Loucy (cell line): ENCODE results near the gene DBH.
A peak's percentile ranks its signal among the peaks of the same experiment; 100 is the strongest.

Source experiments
- H2AFZ ChIP-seq: fragments of 200-600 bp; sonication (generic); 2 replicates; pipeline ENCODE4 v1.6.0; 2016; ENCODE audit warnings: antibody characterized with exemption, mild to moderate bottlenecking, low read length, moderate library complexity
- H3F3A ChIP-seq: fragments of 200-600 bp; 2 replicates; pipeline ENCODE4 v1.6.0; 2016; ENCODE audit warnings: antibody characterized with exemption, low read depth, mild to moderate bottlenecking
- H3K27me3 ChIP-seq: fragments of 200-600 bp; sonication (generic); 2 replicates; pipeline ENCODE4 v1.6.1; 2014; ENCODE audit warnings: low read length, mild to moderate bottlenecking; ENCODE audit not compliant: insufficient read depth, poor library complexity, severe bottlenecking
- H3K36me3 ChIP-seq: fragments of 200-600 bp; sonication (generic); 2 replicates; pipeline ENCODE4 v1.6.1; 2016; ENCODE audit warnings: low read length; ENCODE audit not compliant: insufficient read depth
- H3K4me1 ChIP-seq: fragments of 200-600 bp; sonication (generic); 2 replicates; pipeline ENCODE4 v1.5.1; 2014; ENCODE audit warnings: low read length, mild to moderate bottlenecking; ENCODE audit not compliant: insufficient read depth, poor library complexity, severe bottlenecking
- H3K4me2 ChIP-seq: fragments of 200-600 bp; sonication (generic); 2 replicates; pipeline ENCODE4 v1.6.0; 2014; ENCODE audit warnings: antibody characterized with exemption, low read length, low read depth, mild to moderate bottlenecking; ENCODE audit not compliant: poor library complexity, severe bottlenecking
- H3K4me3 ChIP-seq: fragments of 200-600 bp; sonication (generic); 2 replicates; pipeline ENCODE4 v1.5.1; 2014; ENCODE audit warnings: low read length, mild to moderate bottlenecking, mixed read lengths; ENCODE audit not compliant: poor library complexity, severe bottlenecking
- H3K79me2 ChIP-seq: fragments of 200-600 bp; sonication (generic); 2 replicates; pipeline ENCODE4 v1.6.1; 2014; ENCODE audit warnings: low read length; ENCODE audit not compliant: insufficient read depth
- H3K9ac ChIP-seq: fragments of 200-600 bp; sonication (generic); 2 replicates; pipeline ENCODE4 v1.6.0; 2014; ENCODE audit warnings: mild to moderate bottlenecking, low read depth, low read length, moderate library complexity; ENCODE audit not compliant: poor library complexity, severe bottlenecking
- H3K9me2 ChIP-seq: fragments of 200-600 bp; sonication (generic); replicated peaks from 2 replicates; pipeline ENCODE4 v1.6.1; 2016; ENCODE audit warnings: low read depth, low read length, mixed read lengths
- H3K9me3 ChIP-seq: fragments of 200-600 bp; sonication (generic); 2 replicates; pipeline ENCODE4 v1.6.1; 2014; ENCODE audit warnings: mild to moderate bottlenecking, antibody characterized with exemption, low read length, low read depth; ENCODE audit not compliant: insufficient read depth
- H4K20me1 ChIP-seq: fragments of 200-600 bp; sonication (generic); 2 replicates; pipeline ENCODE4 v1.6.0; 2014; ENCODE audit warnings: antibody characterized with exemption, low read length, mild to moderate bottlenecking; ENCODE audit not compliant: insufficient read depth, poor library complexity, severe bottlenecking
- EZH2phosphoT487 ChIP-seq: fragments of 200-600 bp; IDR thresholded peaks from 2 replicates; pipeline ENCODE4 v1.6.1; 2018; ENCODE audit warnings: antibody characterized with exemption, mild to moderate bottlenecking, moderate library complexity, borderline replicate concordance
- TF ChIP-seq, protein P1 (sequence below): fragments of 200-600 bp; sonication (generic); conservative IDR thresholded peaks from 2 replicates; pipeline ENCODE4 v1.5.1; 2014; ENCODE audit warnings: mild to moderate bottlenecking, antibody characterized with exemption, low read length

The DBH gene

DNA sequence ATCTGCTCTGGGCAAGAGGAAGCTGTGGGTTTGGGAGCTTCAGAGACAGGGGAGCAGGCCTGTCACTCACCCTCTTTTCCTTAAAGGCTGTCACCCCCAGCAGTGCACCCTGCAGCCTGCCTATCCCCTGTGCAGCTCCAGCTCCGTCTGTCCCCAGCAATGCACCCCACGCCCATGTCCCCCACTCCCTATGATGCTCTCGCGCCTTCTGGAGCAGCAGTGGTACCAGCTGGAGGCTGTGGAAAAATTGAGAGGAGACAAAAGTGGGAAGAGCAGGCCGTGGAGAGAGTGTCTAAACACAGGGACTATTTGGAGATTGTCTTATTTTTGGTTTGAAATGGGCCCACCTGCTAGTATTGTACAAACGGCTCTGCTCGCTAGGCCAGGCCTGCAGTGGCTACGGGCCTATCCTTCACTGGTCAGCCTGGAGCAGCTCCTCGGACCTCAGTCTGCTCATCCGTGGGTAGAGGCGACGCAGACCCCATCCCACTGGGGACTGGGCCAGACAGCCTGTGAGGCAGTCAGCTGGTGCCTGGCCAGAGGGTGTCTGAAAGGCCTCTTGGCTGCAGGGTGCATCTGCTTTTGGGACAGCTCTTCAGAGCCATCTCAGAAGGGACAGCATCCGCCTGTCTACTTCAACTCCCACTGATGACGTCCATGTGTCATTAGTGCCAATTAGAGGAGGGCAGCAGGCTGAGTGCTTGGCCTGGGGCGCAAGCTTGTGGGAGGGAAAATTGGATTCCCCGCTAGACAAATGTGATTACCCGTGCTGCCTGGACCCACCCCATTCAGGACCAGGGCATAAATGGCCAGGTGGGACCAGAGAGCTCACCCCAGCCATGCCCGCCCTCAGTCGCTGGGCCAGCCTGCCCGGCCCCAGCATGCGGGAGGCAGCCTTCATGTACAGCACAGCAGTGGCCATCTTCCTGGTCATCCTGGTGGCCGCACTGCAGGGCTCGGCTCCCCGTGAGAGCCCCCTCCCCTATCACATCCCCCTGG is at the start of gene DBH:
TSS of gene DBH (plus strand) at position 831 of the 999 bp plus-strand sequence. CDS start at position 840, 9 bp downstream.
- Histone ChIP-seq H3K9ac (no peak within 1 kb of the TSS), H3F3A (no peaks in the 10 kb centered on the region), H4K20me1 (no peaks in the 10 kb centered on the region), H3K9me3 (no peaks in the 10 kb centered on the region), H3K36me3 (no peaks in the 10 kb centered on the region), H3K27me3 (no peaks in the 10 kb centered on the region), H3K4me2 (no peak within 1 kb of the TSS), H2AFZ (no peak within 1 kb of the TSS), H3K4me1 (peaks cover 4% of the 10 kb centered on the region), H3K9me2 (no peaks in the 10 kb centered on the region), H3K79me2 (no peaks in the 10 kb centered on the region), H3K4me3 (no peak within 1 kb of the TSS)
- TF ChIP-seq EZH2phosphoT487, result no peak
- TF ChIP-seq, protein P1, sequence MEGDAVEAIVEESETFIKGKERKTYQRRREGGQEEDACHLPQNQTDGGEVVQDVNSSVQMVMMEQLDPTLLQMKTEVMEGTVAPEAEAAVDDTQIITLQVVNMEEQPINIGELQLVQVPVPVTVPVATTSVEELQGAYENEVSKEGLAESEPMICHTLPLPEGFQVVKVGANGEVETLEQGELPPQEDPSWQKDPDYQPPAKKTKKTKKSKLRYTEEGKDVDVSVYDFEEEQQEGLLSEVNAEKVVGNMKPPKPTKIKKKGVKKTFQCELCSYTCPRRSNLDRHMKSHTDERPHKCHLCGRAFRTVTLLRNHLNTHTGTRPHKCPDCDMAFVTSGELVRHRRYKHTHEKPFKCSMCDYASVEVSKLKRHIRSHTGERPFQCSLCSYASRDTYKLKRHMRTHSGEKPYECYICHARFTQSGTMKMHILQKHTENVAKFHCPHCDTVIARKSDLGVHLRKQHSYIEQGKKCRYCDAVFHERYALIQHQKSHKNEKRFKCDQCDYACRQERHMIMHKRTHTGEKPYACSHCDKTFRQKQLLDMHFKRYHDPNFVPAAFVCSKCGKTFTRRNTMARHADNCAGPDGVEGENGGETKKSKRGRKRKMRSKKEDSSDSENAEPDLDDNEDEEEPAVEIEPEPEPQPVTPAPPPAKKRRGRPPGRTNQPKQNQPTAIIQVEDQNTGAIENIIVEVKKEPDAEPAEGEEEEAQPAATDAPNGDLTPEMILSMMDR, result no peak

DNA sequence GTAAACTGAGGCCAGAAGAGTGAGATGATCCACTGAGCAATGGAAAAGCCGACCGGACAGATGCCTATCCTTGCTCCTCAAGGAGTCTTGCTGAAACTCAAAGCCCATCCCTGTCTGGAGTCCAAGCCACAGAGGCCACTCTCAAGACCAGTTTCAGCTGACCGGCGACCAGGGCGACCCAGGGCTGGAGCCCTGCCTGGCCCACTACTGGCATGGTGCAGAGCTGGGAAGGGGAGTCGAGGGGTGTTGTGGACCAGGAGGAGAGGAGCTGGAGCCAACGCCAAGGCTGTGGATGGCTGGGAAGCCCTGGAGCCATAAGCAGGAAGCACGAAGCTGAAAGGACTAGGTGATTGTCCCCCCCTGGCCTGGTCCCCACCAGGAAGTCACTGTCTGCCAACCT is 49.1 kb upstream of the DBH start:
- H3K4me2 ChIP-seq, result peak overlapping the region; percentile 94
- no peaks in the 10 kb centered on the region for H3K9me3 ChIP-seq
- peak overlapping the region; percentile 81 for H3K4me3 ChIP-seq
- no peaks in the 10 kb centered on the region for H3K9me2 ChIP-seq
- no peak overlapping the region for H2AFZ ChIP-seq
- TF ChIP-seq, protein P1, result no peak
- no peak for TF ChIP-seq EZH2phosphoT487
- peaks cover 29% of the 10 kb centered on the region for H3K79me2 ChIP-seq
- no peaks in the 10 kb centered on the region for H4K20me1 ChIP-seq
- H3F3A ChIP-seq, result peaks cover 9% of the 10 kb centered on the region; the same call in 1 of the 2 replicates
- H3K9ac ChIP-seq, result peak overlapping the region; percentile 93
- H3K27me3 ChIP-seq, result no peaks in the 10 kb centered on the region
- no peaks in the 10 kb centered on the region for H3K36me3 ChIP-seq
- peaks cover 56% of the 10 kb centered on the region for H3K4me1 ChIP-seq

DNA sequence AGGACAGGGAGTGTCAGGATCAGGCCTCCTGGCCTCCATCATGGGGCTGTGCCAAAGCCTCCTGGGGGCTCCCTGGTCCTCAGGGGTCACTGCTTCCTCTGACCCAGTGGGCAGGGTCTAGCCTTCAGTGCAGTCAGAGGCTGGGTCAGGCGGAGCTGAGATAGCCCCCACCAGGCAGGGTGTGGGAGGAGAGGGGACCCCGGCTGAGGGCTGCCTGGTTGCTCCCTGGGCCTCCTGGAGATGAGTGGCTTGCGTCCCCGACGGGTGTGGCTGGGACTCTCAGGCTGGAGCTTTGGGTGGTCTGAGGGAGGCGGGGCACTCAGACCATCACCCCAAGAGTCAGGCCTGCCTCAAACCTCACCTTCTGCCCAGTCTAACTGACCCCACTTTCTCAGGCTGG is 48.7 kb upstream of the DBH start:
- Histone ChIP-seq H3K4me2 (peak overlapping the region; percentile 94), H3K79me2 (peaks cover 29% of the 10 kb centered on the region), H3K9me2 (no peaks in the 10 kb centered on the region), H3K4me1 (peaks cover 51% of the 10 kb centered on the region), H3K4me3 (peak overlapping the region; percentile 81), H2AFZ (no peak overlapping the region), H4K20me1 (no peaks in the 10 kb centered on the region), H3K9ac (peak overlapping the region; percentile 93), H3F3A (peaks cover 9% of the 10 kb centered on the region; the same call in 1 of the 2 replicates), H3K27me3 (no peaks in the 10 kb centered on the region), H3K9me3 (no peaks in the 10 kb centered on the region), H3K36me3 (no peaks in the 10 kb centered on the region)
- TF ChIP-seq EZH2phosphoT487, result no peak
- TF ChIP-seq, protein P1, result no peak
